Heart right ventricle (tissue), 16 donors: Measurements from ENCODE around the gene GID8. TPM values are rescaled to one million over a fixed set of nuclear protein-coding genes. Genes with fewer than 3 reads are reported as not detected.

Experiments
- ATAC-seq, 8 donors: fragments of 200-7000 bp; cut with Tn5 transposase; one replicate each; pipeline ENCODE4 v1.9.1; 2020; ENCODE audit warnings: mild to moderate bottlenecking in 8 of 8, moderate library complexity in 8 of 8, moderate number of reproducible peaks in 1 of 8
- DNase-seq, 2 donors: peaks; one replicate each; pipeline ENCODE4 v3.0.0-alpha.2; 2020
- H3K27ac ChIP-seq, 10 donors: fragments of 200-600 bp; sonication (generic) in 2 of 10; one replicate each; pipeline versions ENCODE4 v1.5.0 to v1.8.0; 2020 to 2022; ENCODE audit warnings: mild to moderate bottlenecking in 3 of 10
- H3K27me3 ChIP-seq, 7 donors: fragments of 200-600 bp; one replicate each; pipeline ENCODE4 v1.8.0; 2021 to 2022; ENCODE audit warnings: mild to moderate bottlenecking in 2 of 7
- H3K36me3 ChIP-seq, 9 donors: fragments of 200-600 bp; sonication (generic) in 1 of 9; one replicate each; pipeline versions ENCODE4 v1.5.0 to v1.8.0; 2020 to 2022; ENCODE audit warnings: mild to moderate bottlenecking in 2 of 9
- H3K4me1 ChIP-seq, 9 donors: fragments of 200-600 bp; sonication (generic) in 1 of 9; one replicate each; pipeline versions ENCODE4 v1.5.0 to v1.8.0; 2020 to 2022; ENCODE audit warnings: mild to moderate bottlenecking in 4 of 9
- H3K4me3 ChIP-seq, 10 donors: fragments of 200-600 bp; sonication (generic) in 2 of 10; one replicate each; pipeline versions ENCODE4 v1.5.0 to v1.8.0; 2020 to 2022; ENCODE audit warnings: mild to moderate bottlenecking in 7 of 10, moderate library complexity in 2 of 10
- H3K9me3 ChIP-seq, 11 donors: fragments of 200-600 bp in 10 of 11; sonication (generic) in 2 of 11; one replicate each; pipeline versions ENCODE4 v1.5.0 to v1.8.0; 2013 to 2022; ENCODE audit warnings: mild to moderate bottlenecking in 2 of 11, control low read depth in 1 of 11, moderate library complexity in 1 of 11
- WGBS, 2 donors: extraction: QIAGEN DNeasy Blood & Tissue Kit; methylation state at CpG; one replicate each; pipeline ENCODE4 v1.1.7; 2013; ENCODE audit warnings: inconsistent platforms in 1 of 2; 5-methylcytosine and 5-hydroxymethylcytosine counted together
- intact Hi-C, 10 donors: fragments of 100-400 bp; cut with DNase I; formaldehyde crosslinking; loops; one replicate each; pipeline versions ENCODE4 v1.11.1 to v1.14.2; 2022
- polyA plus RNA-seq, 2 donors: library from polyadenylated mRNA; stranded (reverse); fragments of 200-250 nt; gene quantifications; one replicate each; pipeline ENCODE4 v1.2.3, GENCODE V29; 2013
- total RNA-seq, 10 donors: library from RNA; stranded (reverse); fragmentation: NEBNext Ultra II Directional in 3 of 10; extraction: Animal tissue kit (Norgen Biotek cat#: 25700) in 3 of 10; gene quantifications; one replicate each; pipeline versions ENCODE4 v1.2.1 to v1.2.4, GENCODE V29; 2021 to 2023
- TF ChIP-seq, protein P1 (sequence below), 9 donors: fragments of 200-600 bp; sonication (generic) in 2 of 9; IDR thresholded peaks; one replicate each; pipeline versions ENCODE4 v1.5.0 to v1.8.0; 2021 to 2022; ENCODE audit warnings: antibody characterized with exemption in 9 of 9, mild to moderate bottlenecking in 5 of 9, moderate library complexity in 1 of 9
- donor health status: Arrhythmogenic right ventricular cardiomyopathy.
- donor health status: ischemic (EF 13 %, LVEDD 7.1; RV severe dilation, severe dysfunction).
- donor health status: healthy with polysubstance abuse.
- donor health status: DM: no; HTN: yes; CAD: no.
- donor health status: DM: no; HTN: no; CAD: no.
- donor health status: ischemic (EF 25% LVEDD 6.9; RV normal size, moderate dysfunction).
- donor health status: ischemic (EF 25% LVEDD 5.7; RV mildly dilated, moderate dysfunction).
- donor health status: healthy.
- donor health status: DM: yes; HTN: yes; CAD: no.
- donor health status: Ischemic cardiomyopathy.
- donor health status: ischemic (EF 35%, LVEDD 5.7; RV mildly dilated, moderate dysfunction).
- donor health status: nonischemic (EF 11% LVEDD 7.7; RV severe dilation, severe dysfunction).
- donor health status: DM: yes; HTN: yes; CAD: no.
- donor health status: PGD.
- donor health status: ischemic (EF 29% LVEDD 5.4; RV normal size, mild dysfunction).
- donor health status: nonischemic (EF 23%, LVEDD 6.1; RV moderate dilation, normal function).

The GID8 gene
- total and polyA plus RNA-seq, 12 donors: 7.0 to 19.9 (median 16.4) TPM

DNA sequence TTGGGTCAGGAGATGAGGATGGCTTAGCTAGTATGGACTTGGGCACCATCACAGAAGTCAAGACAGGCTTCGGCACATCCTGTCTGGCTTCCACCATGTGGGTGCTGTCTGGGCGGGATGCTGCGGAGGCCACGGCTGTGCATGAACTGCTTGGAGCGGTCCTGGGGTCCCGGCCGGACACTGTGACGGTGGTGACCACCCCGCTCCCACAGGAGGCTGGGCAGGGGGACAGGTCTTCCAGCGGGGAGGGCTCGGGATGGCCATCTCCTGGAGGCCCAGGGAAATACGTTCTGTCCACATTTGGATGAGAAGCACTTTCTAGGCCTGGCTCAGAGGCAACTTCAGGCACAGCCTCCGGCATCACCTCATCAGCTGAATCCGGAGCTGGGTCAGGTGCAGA, 44.2 kb upstream of the GID8 start:
- Histone ChIP-seq H3K27me3 (no peaks in the 10 kb centered on the region), H3K36me3 (peaks cover 12 to 86% (median 64%) of the 10 kb centered on the region in 9 donors), H3K9me3 (no peaks in the 10 kb centered on the region), H3K4me1 (no peaks in the 10 kb centered on the region), H3K4me3 (no peak overlapping the region), H3K27ac (no peak overlapping the region)
- 92 to 95% methylated on average over 14 of the region's 14 CpGs for WGBS, 2 donors
- ATAC-seq: no peak
- no peak for DNase-seq
- intact Hi-C loops: loop anchor here in 2 of 10 donors (10.0 kb wide), 1 partner anchor 111 kb away; the partner anchor contains the start of gene BHLHE23 (in 2 of the 2)
- TF ChIP-seq, protein P1, sequence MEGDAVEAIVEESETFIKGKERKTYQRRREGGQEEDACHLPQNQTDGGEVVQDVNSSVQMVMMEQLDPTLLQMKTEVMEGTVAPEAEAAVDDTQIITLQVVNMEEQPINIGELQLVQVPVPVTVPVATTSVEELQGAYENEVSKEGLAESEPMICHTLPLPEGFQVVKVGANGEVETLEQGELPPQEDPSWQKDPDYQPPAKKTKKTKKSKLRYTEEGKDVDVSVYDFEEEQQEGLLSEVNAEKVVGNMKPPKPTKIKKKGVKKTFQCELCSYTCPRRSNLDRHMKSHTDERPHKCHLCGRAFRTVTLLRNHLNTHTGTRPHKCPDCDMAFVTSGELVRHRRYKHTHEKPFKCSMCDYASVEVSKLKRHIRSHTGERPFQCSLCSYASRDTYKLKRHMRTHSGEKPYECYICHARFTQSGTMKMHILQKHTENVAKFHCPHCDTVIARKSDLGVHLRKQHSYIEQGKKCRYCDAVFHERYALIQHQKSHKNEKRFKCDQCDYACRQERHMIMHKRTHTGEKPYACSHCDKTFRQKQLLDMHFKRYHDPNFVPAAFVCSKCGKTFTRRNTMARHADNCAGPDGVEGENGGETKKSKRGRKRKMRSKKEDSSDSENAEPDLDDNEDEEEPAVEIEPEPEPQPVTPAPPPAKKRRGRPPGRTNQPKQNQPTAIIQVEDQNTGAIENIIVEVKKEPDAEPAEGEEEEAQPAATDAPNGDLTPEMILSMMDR (IDR thresholded peaks at IDR 0.05): no peak

DNA sequence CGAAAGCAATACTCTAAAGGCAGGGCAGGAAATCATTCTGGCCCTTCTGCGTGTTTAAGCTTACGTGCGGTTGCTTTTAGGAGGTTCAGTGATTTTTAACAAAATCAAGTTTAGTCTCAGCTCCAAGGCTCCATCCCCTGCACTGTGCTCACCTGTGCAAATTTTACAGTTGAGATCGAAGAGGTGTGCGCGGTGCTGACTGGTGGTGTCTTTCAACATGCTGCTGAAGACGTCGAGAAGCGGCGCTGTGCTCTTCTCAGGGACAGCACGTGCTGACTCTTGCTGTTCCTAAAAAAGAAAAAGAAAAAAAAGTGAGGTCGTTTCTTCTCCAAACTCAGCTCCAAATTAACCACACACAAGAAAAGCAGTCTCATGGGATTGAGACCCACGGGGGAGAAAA, 43.7 kb upstream of the GID8 start:
- DNase-seq (no peak), ATAC-seq (no peak)
- Histone ChIP-seq H3K4me3 (no peak overlapping the region), H3K27ac (no peak overlapping the region), H3K9me3 (no peaks in the 10 kb centered on the region), H3K4me1 (peaks cover 0 to 5% (median 3%) of the 10 kb centered on the region in 9 donors), H3K27me3 (no peaks in the 10 kb centered on the region), H3K36me3 (peaks cover 12 to 81% (median 59%) of the 10 kb centered on the region in 9 donors)
- WGBS, 2 donors: 91% methylated on average over 14 of the region's 14 CpGs
- intact Hi-C loops: loop anchor here in 2 of 10 donors (10.0 kb wide), 1 partner anchor 111 kb away; the partner anchor contains the start of gene BHLHE23 (in 2 of the 2)
- TF ChIP-seq, protein P1 (IDR thresholded peaks at IDR 0.05): no peak

DNA sequence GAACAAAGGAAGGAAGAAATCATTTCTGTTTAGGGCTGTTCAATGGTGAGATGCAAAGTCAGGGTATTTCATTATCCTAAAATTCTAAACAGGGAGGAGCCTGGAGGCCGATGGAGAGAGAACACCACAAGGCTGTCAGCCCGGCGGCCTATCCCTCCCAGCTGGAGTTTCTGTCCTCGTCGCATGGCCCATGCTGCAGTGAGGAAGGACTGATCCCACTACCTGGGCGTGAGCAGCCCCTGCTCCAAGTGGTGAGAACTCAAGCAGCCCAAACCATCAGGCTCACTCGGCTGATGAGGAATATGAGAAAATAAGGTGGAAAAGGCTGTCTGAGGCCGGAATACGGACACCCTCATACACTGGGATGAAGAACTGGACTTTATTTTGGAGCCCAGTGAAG, 42.4 kb upstream of the GID8 start:
- ATAC-seq: no peak
- 89 to 92% methylated on average over 9 of the region's 9 CpGs for WGBS, 2 donors
- no peak for DNase-seq
- H3K27me3 ChIP-seq: no peaks in the 10 kb centered on the region
- no peak overlapping the region for H3K27ac ChIP-seq
- peaks cover 4 to 68% (median 46%) of the 10 kb centered on the region in 9 donors for H3K36me3 ChIP-seq
- peaks cover 7 to 18% (median 14%) of the 10 kb centered on the region in 9 donors for H3K4me1 ChIP-seq
- TF ChIP-seq, protein P1 (IDR thresholded peaks at IDR 0.05): no peak
- H3K4me3 ChIP-seq: no peak overlapping the region
- intact Hi-C loops: loop anchor here in 3 of 10 donors (5.0 to 10.0 kb wide), 2 partner anchors 109 to 112 kb away; partner anchors contain the start of gene BHLHE23 (in 3 of the 3)
- no peaks in the 10 kb centered on the region for H3K9me3 ChIP-seq

DNA sequence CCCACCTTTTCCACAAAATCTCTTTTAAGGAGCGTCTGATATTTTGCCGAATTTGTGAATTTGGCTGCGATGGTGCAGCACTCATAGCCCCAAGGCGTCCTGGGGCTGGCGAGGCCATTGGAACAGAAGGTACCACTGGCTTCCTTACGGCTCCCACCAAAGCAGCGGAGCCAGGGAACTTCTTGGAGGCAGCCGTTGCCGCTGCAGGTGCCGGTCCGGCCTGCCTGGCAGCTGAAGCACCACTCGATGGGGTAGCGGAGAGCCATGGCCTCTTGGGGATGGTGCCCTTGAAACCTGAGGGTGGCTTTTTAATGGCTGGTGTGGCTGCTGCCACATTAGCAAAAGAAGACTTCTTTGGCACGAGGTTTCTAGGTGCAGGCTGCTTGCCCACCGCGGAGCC, 41.4 kb upstream of the GID8 start:
- ATAC-seq: no peak
- no peaks in the 10 kb centered on the region for H3K9me3 ChIP-seq
- DNase-seq: no peak
- TF ChIP-seq, protein P1 (IDR thresholded peaks at IDR 0.05): no peak
- H3K27me3 ChIP-seq: no peaks in the 10 kb centered on the region
- 94 to 95% methylated on average over 16 of the region's 16 CpGs for WGBS, 2 donors
- intact Hi-C loops: loop anchor here in 3 of 10 donors (5.0 to 10.0 kb wide), 2 partner anchors 108 to 111 kb away; partner anchors contain the start of gene BHLHE23 (in 3 of the 3)
- H3K4me3 ChIP-seq: no peak overlapping the region
- peaks cover 7 to 27% (median 17%) of the 10 kb centered on the region in 9 donors for H3K4me1 ChIP-seq
- no peak overlapping the region for H3K27ac ChIP-seq
- H3K36me3 ChIP-seq: peaks cover 0 to 65% (median 36%) of the 10 kb centered on the region in 9 donors
